DMS53 (cell line): ENCODE data around the gene HDAC2.

Experiments used
- DNase-seq: peaks from one replicate; lab custom pipeline; 2025; lab: John Stamatoyannopoulos, UW

The HDAC2 gene

DNA sequence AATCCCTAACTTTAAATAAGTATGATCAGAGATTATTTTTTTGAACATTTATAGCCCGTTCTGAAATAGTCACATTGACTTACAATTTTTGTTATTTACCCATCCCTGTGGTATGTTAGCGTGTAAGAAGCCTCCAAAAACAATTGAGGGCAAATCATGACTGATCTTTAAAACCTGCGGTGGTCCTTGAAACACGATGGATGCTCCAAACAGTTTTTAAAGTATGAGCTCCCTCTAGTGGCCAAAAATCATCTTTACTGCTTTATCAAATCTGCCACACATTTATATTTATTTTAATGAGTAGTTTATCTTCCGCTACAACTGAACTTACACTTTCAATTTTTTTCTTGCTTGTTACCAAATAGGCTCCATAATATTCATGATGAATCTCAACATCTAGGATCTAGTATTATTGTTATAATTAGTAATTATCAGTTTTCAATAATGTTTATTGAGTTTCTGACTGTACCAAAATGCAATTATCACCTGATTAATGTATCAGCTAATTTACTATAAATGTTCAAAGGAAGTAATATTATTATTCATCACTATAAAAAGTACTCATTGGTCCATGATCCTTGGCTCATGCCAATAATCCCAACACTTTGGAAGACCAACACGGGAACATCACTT, 61.6 kb downstream of the HDAC2 start:
- peak; percentile 66 for DNase-seq

GRCh38 chr6:113908801-113909200, 62.1 kb downstream of the HDAC2 start:
- no peak for DNase-seq

DNA sequence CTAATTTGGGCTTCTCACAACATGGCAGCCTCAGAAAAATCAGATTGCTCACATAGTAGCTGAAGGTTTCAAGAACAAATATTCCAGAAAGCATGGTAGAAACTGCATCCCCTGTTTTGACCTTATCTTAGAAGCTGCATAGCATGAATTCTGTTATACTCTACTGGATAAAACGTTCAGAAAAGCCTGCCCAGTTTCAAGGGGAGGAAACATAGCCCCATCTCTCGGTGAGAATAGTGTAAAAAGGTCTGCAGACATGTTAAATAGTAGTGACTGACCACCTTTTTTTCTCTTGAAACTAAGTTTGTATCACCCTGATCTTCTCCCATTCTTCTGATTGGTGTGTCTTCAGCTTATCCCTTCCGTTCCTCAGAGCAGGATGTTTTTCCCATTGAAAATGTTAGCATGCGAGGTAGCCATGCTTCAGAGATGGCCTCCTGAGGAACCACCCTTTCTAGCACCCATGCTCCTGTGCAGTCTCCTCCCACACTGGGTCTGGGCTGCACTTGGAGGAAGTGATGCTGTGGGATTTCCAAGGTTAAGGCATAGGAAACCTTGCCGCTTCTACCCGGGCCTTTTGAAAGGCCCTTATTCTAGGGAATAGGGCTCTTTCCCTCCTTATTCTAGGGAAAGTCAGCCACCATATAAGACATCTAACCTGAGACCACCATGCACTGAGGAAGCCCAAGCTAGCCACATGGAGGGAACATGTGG, 63.7 kb downstream of the HDAC2 start:
- DNase-seq = no peak

DNA sequence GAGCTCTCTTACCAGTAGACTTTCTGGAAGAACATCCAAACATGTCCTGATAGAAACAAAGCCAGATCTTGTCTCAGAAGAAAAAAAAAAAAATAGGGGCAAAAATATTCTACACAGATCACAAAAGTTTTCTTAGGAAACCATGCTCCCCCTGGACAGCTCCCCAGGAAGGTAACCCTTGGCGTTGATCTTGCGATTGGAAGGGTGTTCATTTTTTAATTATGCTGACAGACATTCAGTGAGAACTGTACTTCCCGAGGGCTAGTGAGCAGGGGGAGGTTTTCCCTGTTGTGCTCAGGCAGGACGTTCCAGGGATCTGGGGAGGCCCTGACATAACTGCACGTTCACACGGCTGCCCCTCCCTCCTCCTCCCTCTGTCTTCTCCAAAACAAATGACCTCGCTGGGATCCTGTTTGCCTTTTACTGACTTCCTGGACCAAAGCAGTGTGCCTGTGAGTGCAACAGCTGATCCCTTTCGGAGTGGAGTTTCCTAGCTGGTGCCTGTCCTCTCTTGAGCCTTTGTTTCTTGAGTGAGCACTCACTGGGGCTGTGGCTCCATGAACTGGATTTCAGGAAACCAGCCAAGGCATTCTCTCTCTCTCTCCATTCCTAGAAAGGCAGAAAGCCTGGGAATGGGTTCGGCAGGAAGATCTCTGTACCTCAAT, 67.2 kb downstream of the HDAC2 start:
- peak; percentile 6 for DNase-seq

- DNase-seq = no peak
These were observed 69.5 kb downstream of the HDAC2 start for GRCh38 chr6:113901482-113901881.

DNA sequence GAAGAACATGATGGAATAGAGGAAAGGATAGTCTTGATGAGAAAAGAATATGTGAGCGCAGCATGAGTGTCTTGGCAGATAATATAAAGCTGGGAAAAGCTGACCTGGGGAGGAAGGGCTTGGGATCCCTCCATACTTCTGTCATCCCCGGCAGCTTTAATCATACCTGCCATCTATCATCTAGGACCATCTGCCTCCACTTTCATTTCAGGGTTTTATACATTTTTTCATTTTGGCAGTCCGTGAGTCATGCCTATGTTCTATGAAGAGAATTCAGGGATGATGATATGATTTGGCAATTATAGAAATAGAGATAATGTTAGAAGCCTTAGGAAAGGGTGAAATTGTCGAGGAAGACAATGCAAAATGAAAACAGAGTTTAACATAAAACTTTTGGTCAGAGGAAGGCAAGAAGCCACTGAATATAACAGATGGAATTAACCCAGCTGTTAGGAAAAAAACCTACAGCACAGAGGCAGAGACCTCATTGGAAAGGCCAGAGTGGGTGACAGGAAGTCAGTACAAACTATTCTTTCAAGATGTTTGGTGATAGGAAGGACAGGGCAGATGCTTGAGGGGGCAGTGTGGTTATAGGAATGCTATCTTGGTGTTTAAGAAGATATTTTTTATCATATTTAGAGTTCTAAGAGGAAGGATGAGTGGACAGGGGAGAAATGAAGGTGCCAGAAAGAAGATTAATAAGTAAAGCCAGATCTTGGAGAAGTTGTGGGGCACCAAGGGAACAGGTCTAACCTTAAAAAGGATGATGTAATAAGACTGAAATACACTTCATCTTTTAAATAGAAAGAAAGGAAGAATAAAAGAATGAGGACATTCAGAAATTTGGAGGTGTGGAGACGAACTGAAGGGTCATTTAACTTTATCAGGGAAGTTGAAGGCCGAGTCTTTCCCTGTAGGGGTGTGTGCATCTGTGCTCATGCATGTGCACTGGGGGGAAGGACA, 76.0 kb downstream of the HDAC2 start:
- DNase-seq = no peak

DNA sequence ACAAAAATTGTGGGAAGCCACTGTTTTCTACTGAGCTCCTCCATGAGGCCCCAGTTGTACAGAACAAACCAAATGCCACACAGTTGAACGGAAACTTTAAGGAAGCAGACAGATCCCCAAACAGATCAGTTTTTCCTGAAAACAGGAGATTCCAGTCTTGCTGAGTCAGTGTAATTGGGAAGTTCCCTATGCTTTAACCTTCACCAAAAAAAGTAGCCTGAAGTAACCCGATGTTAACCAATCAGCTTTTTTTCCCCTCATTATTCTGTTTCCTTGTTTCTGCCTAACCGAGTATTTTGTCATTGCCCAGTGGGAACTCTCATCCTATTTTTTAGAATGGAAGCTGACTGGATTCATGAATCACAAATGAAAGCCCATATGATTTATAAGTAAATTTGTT, 77.1 kb downstream of the HDAC2 start:
- no peak for DNase-seq

DNA sequence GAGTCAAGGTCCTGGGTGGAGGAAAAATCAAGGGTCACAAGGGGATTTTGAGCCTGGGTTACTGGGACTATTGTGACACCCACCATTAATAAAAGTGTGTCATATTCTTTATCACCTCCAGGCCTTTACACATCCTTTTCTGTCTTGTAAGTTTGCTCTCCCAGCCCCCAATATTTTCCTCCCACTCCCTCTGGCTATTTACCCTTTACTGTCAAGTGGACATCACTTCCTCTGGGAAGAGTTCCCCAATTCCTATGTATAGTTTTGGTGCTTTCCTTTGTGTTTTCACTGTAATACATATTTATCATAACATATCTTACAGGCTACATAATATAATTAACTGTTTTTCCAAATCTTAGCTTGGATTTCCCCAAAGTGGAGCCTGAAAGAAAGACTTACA, 77.5 kb downstream of the HDAC2 start:
- no peak for DNase-seq

- DNase-seq = no peak
These were observed 81.9 kb downstream of the HDAC2 start for GRCh38 chr6:113888956-113889630.

DNA sequence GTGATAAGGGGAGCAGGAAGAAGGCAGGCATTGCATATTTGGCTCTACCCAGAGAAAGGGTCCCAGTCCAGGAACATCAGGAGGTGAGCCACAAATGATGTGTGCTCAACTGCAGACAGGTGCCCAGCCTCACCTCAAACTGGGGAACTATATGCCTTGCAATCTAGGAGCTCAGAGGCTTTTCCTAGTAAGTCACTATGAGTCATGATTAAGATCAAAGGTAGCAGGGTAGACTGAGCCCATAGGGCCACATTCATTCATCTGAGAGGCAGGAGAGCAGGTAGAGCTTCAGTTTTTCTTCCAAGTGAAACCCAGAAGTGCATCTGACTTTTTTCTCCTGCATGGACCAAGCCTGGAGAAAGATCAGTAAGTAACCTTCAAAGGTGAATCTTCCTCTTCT, 82.5 kb downstream of the HDAC2 start:
- peak; percentile 16 for DNase-seq

- DNase-seq = no peak
These were observed 84.4 kb downstream of the HDAC2 start for GRCh38 chr6:113886512-113886911.

GRCh38 chr6:113884011-113884410, 86.9 kb downstream of the HDAC2 start:
- DNase-seq = no peak
